Pulmonary artery endothelial cell (primary cell): ENCODE data around the gene MYZAP. TPM values are rescaled to one million over a fixed set of nuclear protein-coding genes. Genes with fewer than 3 reads are reported as not detected.

Experiments used
- DNase-seq: peaks from one replicate; pipeline ENCODE4 v3.0.0-alpha.2; 2011; ENCODE audit warnings: low read depth, low spot score
- total RNA-seq: library from RNA; depleted of rRNA; stranded (reverse); fragments of >200 nt; gene quantifications from 2 replicates; pipeline ENCODE4 v1.2.3, GENCODE V29; 2014

MYZAP gene, protein sequence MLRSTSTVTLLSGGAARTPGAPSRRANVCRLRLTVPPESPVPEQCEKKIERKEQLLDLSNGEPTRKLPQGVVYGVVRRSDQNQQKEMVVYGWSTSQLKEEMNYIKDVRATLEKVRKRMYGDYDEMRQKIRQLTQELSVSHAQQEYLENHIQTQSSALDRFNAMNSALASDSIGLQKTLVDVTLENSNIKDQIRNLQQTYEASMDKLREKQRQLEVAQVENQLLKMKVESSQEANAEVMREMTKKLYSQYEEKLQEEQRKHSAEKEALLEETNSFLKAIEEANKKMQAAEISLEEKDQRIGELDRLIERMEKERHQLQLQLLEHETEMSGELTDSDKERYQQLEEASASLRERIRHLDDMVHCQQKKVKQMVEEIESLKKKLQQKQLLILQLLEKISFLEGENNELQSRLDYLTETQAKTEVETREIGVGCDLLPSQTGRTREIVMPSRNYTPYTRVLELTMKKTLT
- 4.5 and 7.4 TPM in 2 replicates for total RNA-seq

- no peak for DNase-seq
Measured at GRCh38 chr15:57591822-57592367, at the start of gene MYZAP. TSS of gene MYZAP (plus strand) at chr15:57591904. CDS start at chr15:57592035, 131 bp downstream.

GRCh38 chr15:57542505-57542817, 49.2 kb upstream of the MYZAP start:
- DNase-seq: no peak

GRCh38 chr15:57544848-57545480, 46.7 kb upstream of the MYZAP start:
- DNase-seq: no peak

- DNase-seq: no peak
Measured at GRCh38 chr15:57545995-57546394, 45.7 kb upstream of the MYZAP start.

- DNase-seq: no peak
Measured at GRCh38 chr15:57547243-57547755, 44.4 kb upstream of the MYZAP start.

DNA sequence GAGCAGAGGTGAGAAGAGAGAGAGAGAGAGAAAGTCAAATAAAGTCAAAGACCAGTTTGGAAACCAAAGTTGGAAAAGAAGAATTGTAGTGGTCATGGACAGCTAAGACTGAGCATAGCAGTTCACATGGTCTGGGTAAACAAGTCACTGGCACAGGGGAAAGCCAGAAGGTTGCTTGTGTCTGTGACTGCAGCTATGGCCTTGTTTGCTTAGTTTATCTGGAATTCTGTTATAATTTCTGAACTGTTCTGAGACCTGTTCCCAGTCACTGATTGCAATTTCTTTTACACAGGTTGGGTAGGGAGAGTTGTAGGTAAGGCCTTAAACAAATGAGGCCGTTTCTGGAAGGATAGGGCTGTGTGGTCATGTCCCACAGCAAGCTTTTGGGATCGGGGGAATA, 43.4 kb upstream of the MYZAP start:
- no peak for DNase-seq

DNA sequence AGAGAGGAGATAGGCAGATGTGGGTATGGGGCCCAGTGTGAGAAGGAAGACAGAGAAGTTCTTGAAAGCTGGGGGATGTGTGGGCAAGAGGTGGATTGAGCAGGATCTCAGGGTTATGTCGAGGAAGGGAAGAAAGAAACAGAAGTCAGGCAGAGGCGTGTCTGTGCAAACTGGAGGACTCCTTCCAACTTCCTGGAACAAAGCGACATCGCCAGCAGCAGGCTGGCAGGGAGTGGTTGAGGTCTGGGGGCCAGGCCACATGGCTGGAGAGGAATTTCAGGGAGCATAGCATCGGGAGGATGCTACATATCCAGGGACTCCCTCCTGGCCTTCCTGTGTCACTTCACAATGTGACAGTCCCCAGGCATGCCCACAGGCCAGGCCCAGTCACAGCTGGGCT, 42.9 kb upstream of the MYZAP start:
- no peak for DNase-seq

GRCh38 chr15:57549935-57550334, 41.8 kb upstream of the MYZAP start:
- DNase-seq: no peak

DNA sequence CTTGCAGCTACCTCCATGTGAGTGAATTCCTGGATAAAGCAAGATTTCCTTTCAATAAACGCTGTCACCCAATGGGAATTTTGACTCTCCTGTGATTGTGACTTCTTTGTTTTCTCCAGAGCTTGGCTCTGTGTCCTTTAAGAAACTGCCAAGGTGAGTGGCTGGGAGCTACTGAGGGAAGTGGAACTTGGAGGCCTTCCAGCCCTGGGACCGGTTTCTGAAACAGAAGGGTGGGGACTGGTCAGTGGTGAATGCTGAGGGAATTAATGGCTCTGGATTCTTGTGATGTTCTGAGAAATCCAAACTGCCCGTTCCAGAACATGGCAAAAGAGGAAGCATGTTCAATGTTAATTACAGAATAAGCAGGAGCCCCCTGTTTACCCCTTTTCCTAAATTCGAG, 41.1 kb upstream of the MYZAP start:
- DNase-seq: no peak

DNA sequence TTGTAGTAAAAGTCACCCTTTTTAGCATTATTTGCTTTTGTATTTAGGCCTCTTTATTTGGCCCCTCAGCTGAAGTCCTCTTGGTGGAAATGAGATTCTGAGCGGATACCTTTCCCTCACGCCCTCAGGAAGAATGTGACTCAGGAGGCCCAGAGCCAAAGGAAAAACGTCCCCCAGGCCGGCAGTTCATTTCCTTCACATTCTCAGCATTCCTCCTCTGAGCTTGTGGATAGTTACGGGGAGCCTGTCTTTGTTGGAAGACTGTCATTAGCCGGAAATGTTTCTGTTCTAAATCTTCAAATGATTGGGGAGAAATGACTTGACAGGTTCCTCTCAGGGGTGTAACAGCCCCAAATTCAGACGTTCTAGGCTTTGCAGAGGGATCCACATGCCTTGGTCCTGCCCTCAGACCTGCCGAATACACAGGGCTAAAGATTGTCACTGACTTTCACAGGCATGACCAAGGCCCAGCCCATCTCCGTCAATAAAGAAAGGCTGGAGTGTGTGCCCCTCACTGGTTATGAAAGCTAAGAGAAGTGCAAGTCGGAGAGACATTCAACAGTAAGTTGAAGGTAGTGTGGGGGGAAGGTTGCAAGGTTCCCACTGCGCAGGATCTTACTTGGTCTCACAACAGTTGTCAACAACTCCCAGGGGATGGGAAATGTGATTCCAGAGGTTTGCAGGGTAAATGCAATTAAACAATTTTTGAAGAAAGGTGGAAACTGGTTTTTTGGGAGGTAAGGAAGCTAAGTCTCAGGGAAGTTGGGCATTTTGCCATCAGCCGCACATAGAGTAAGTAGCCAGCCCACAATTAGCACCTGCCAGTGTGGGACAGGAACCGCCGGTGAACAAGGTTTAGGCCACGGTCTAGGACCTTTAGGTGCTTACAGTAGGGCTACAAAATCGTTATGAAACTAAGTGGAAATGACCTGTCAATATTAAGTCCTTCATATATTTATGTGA, 39.7 kb upstream of the MYZAP start:
- peak; percentile 90 for DNase-seq

- DNase-seq: no peak
Measured at GRCh38 chr15:57552678-57553334, 38.9 kb upstream of the MYZAP start.

GRCh38 chr15:57553526-57553925, 38.2 kb upstream of the MYZAP start:
- no peak for DNase-seq

GRCh38 chr15:57554063-57554811, 37.5 kb upstream of the MYZAP start:
- peak; percentile 81 for DNase-seq

- no peak for DNase-seq
Measured at GRCh38 chr15:57554812-57555179, 36.9 kb upstream of the MYZAP start.

- DNase-seq: no peak
Measured at GRCh38 chr15:57555270-57555669, 36.4 kb upstream of the MYZAP start.

- no peak for DNase-seq
Measured at GRCh38 chr15:57556040-57556439, 35.7 kb upstream of the MYZAP start.

DNA sequence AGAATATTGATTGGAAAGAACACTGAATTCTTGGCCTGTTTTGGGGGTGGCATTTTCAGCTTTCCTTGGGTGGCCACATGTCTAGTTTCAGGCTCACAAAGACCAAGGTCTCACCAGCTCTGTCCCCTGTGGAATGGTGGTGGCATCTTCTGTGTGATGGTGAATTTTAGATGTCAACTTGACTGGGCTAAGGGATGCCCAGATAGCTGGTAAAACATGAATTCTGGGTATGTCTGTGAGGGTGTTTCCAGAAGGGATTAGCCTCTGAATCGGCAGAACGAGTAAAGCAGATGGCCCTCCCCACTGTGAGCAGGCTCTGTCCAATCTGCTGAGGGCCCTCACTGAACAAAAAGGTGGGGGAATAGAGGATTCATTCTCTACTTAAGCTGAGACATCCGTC, 34.4 kb upstream of the MYZAP start:
- no peak for DNase-seq

GRCh38 chr15:57557810-57558209, 33.9 kb upstream of the MYZAP start:
- DNase-seq: no peak

- no peak for DNase-seq
Measured at GRCh38 chr15:57559875-57560274, 31.8 kb upstream of the MYZAP start.

GRCh38 chr15:57561041-57561711, 30.5 kb upstream of the MYZAP start:
- peak; percentile 92 for DNase-seq
